Measurements from ENCODE around the gene RBM20.

Gene RBM20

GRCh38 chr10:110828525-110828924 lies 184.4 kb downstream of the RBM20 start:
- H3K27ac ChIP-seq: peak overlapping the region; percentile 96
- H3K36me3 ChIP-seq (ENCODE audit: control insufficient read depth, insufficient read depth, low read length): no peaks in the 10 kb centered on the region

DNA sequence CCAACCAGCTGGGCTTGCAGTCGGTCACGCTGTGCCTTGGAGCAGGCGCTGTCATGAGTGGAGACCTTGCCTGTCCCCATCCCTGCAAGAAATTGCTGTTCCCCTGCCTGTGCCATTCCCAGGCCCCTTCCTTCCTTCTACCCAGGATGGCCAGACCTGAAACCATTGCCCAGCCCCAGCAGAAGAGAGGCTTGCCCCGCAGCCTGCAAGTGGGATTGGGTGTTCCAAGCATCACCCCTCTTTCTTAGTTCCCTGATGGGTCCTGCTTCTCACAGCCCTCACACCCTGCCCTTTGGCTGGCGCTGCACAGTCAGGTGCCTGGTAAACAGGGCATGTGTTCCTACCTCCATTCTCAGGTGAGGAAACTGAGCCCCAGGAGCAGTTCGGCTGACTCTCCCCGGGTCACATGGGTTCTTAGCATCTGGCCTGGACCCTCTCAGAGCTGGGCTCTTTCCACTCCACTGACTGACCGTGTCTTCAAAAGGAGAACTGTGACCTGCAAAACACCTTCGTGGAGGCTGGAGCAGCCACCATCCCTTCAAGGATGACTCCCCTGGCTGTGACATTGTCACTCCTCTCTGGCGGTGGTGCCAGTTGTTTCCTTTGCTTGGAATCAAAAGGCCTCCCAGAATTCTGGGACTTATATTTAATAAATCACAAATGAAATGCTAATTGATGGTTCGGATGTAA lies 185.7 kb downstream of the RBM20 start:
- TF ChIP-seq, protein P1, sequence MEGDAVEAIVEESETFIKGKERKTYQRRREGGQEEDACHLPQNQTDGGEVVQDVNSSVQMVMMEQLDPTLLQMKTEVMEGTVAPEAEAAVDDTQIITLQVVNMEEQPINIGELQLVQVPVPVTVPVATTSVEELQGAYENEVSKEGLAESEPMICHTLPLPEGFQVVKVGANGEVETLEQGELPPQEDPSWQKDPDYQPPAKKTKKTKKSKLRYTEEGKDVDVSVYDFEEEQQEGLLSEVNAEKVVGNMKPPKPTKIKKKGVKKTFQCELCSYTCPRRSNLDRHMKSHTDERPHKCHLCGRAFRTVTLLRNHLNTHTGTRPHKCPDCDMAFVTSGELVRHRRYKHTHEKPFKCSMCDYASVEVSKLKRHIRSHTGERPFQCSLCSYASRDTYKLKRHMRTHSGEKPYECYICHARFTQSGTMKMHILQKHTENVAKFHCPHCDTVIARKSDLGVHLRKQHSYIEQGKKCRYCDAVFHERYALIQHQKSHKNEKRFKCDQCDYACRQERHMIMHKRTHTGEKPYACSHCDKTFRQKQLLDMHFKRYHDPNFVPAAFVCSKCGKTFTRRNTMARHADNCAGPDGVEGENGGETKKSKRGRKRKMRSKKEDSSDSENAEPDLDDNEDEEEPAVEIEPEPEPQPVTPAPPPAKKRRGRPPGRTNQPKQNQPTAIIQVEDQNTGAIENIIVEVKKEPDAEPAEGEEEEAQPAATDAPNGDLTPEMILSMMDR (IDR thresholded peaks at IDR 0.05): no peak
- Histone ChIP-seq H3K9me3 (ENCODE audit: control insufficient read depth, low read length) (no peaks in the 10 kb centered on the region), H3K4me3 (ENCODE audit: low read depth, low read length) (no peak overlapping the region), H3K79me2 (no peaks in the 10 kb centered on the region), H3K9ac (no peak overlapping the region), H3K4me2 (ENCODE audit: low read length) (no peak overlapping the region), H2AFZ (peak overlapping the region; percentile 64), H3K27me3 (ENCODE audit: control insufficient read depth, insufficient read depth, low read length) (no peaks in the 10 kb centered on the region), H3K27ac (peak overlapping the region; percentile 96), H3K36me3 (ENCODE audit: control insufficient read depth, insufficient read depth, low read length) (no peaks in the 10 kb centered on the region), H3K4me1 (peaks cover 65% of the 10 kb centered on the region)

More at GRCh38 chr10:110828525-110828924, 184.4 kb downstream of the RBM20 start:
- Histone ChIP-seq H2AFZ (peak overlapping the region; percentile 61), H3K4me2 (ENCODE audit: low read length) (no peak overlapping the region), H3K4me3 (ENCODE audit: low read depth, low read length) (no peak overlapping the region), H3K27me3 (ENCODE audit: control insufficient read depth, insufficient read depth, low read length) (no peaks in the 10 kb centered on the region), H3K9ac (no peak overlapping the region), H3K4me1 (peaks cover 60% of the 10 kb centered on the region), H3K9me3 (ENCODE audit: control insufficient read depth, low read length) (no peaks in the 10 kb centered on the region), H3K79me2 (no peaks in the 10 kb centered on the region)
- TF ChIP-seq, protein P1 (IDR thresholded peaks at IDR 0.05): no peak

DNA sequence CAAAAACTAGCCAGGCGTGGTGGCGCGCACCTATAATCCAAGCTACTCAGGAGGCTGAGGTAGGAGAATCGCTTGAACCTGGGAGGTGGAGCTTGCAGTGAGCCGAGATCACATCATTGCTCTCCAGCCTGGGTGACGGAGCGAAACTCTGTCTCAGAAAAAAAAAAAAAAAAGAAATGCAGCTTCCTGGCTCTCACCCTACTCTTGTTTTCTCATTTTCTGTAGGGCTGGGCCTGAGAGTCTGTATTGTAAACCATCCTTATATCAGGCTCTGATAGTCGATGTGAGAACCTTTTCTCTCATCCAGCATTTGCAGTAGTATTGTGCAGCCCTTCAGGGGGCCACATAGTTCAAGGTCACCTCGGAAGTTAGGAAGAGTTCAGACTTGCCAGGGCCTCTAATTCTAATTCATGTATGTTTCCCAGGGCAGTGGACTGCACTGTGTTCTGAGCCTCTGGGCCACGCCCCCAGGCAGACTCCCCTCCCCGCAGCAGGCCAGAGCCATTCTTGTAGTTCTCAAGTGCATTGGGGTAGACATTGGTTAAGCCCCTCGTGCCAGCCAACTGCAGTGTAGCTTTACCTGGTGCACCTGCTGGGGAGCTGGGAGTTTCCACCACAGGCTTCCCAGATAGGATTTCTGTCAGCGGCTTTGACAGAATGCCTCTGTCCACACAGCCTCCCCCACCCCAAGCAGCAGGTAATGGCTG lies 189.3 kb downstream of the RBM20 start:
- Histone ChIP-seq H3K9me3 (ENCODE audit: control insufficient read depth, low read length) (no peaks in the 10 kb centered on the region), H3K4me1 (peaks cover 70% of the 10 kb centered on the region), H3K27me3 (ENCODE audit: control insufficient read depth, insufficient read depth, low read length) (no peaks in the 10 kb centered on the region), H3K4me2 (ENCODE audit: low read length) (peak overlapping the region; percentile 10), H3K79me2 (peaks cover 3% of the 10 kb centered on the region), H3K9ac (no peak overlapping the region), H2AFZ (peak overlapping the region; percentile 69), H3K36me3 (ENCODE audit: control insufficient read depth, insufficient read depth, low read length) (no peaks in the 10 kb centered on the region), H3K27ac (peak overlapping the region; percentile 77), H3K4me3 (ENCODE audit: low read depth, low read length) (peak overlapping the region; percentile 15)
- TF ChIP-seq, protein P1 (IDR thresholded peaks at IDR 0.05): no peak

GRCh38 chr10:110833941-110834628 lies 189.9 kb downstream of the RBM20 start:
- Histone ChIP-seq H3K79me2 (peaks cover 3% of the 10 kb centered on the region), H3K27ac (peak overlapping the region; percentile 77), H3K4me2 (ENCODE audit: low read length) (peak overlapping the region; percentile 32), H3K36me3 (ENCODE audit: control insufficient read depth, insufficient read depth, low read length) (no peaks in the 10 kb centered on the region), H3K4me3 (ENCODE audit: low read depth, low read length) (peak overlapping the region; percentile 6), H3K4me1 (peaks cover 69% of the 10 kb centered on the region), H3K9ac (no peak overlapping the region), H2AFZ (peak overlapping the region; percentile 69), H3K9me3 (ENCODE audit: control insufficient read depth, low read length) (no peaks in the 10 kb centered on the region), H3K27me3 (ENCODE audit: control insufficient read depth, insufficient read depth, low read length) (no peaks in the 10 kb centered on the region)
- TF ChIP-seq, protein P1 (IDR thresholded peaks at IDR 0.05): no peak

Measured in parathyroid adenoma (tissue), 2 donors.